Cardiac muscle cell (in vitro differentiated cells and primary cell): ENCODE results near the gene MAFB. TPM values are rescaled to one million over a fixed set of nuclear protein-coding genes. Genes with fewer than 3 reads are reported as not detected.

Experiments used
- DNase-seq, 2 donors: peaks; one replicate each; pipeline versions ENCODE4 v3.0.0 to v3.0.0-alpha.2; 2010 to 2017; ENCODE audit warnings: low read depth in 1 of 2, low spot score in 1 of 2
- H3K27ac ChIP-seq: fragments of 200-600 bp; sonication (generic); 2 replicates; pipeline ENCODE4 v1.5.1; 2016
- H3K27me3 ChIP-seq: fragments of 200-600 bp; sonication (generic); 2 replicates; pipeline ENCODE4 v1.6.0; 2016; ENCODE audit warnings: control low read depth
- H3K36me3 ChIP-seq: fragments of 200-600 bp; sonication (generic); 2 replicates; pipeline ENCODE4 v1.5.1; 2016; ENCODE audit warnings: control low read depth
- H3K4me1 ChIP-seq: fragments of 200-600 bp; sonication (generic); 2 replicates; pipeline ENCODE4 v1.8.1; 2017; ENCODE audit warnings: low read depth, mild to moderate bottlenecking, mixed run types
- H3K4me3 ChIP-seq: fragments of 200-600 bp; sonication (generic); 2 replicates; pipeline ENCODE4 v1.5.1; 2016; ENCODE audit warnings: mild to moderate bottlenecking
- H3K9me3 ChIP-seq: fragments of 200-600 bp; sonication (generic); 2 replicates; pipeline ENCODE4 v1.5.1; 2017; ENCODE audit warnings: low read depth, mild to moderate bottlenecking, control low read depth
- polyA plus RNA-seq: library from polyadenylated mRNA; unstranded; fragments of >200 nt; fragmentation: Nextera tagmentation; extraction: Ambion mirVana; gene quantifications from 2 replicates; pipeline ENCODE4 v1.2.1, GENCODE V29; 2016
- total RNA-seq: library from RNA; depleted of rRNA; stranded (reverse); fragments of >200 nt; gene quantifications from 2 replicates; pipeline ENCODE4 v1.2.3, GENCODE V29; 2016
- TF ChIP-seq, protein P1 (sequence below): IDR thresholded peaks from 2 replicates; pipeline ENCODE4 v1.5.1; 2012; ENCODE audit warnings: low read depth, mild to moderate bottlenecking, low read length

MAFB gene
- total and polyA plus RNA-seq, 2 experiments from 2014 or later: 0.84 to 3.2 TPM

GRCh38 chr20:40680161-40680959, 8.7 kb downstream of the MAFB start:
- H3K9me3 ChIP-seq: no peaks in the 10 kb centered on the region
- H3K36me3 ChIP-seq: no peaks in the 10 kb centered on the region
- H3K27ac ChIP-seq: no peak overlapping the region
- peaks cover 100% of the 10 kb centered on the region for H3K27me3 ChIP-seq
- no peak for DNase-seq
- H3K4me3 ChIP-seq: no peak overlapping the region
- TF ChIP-seq, protein P1, sequence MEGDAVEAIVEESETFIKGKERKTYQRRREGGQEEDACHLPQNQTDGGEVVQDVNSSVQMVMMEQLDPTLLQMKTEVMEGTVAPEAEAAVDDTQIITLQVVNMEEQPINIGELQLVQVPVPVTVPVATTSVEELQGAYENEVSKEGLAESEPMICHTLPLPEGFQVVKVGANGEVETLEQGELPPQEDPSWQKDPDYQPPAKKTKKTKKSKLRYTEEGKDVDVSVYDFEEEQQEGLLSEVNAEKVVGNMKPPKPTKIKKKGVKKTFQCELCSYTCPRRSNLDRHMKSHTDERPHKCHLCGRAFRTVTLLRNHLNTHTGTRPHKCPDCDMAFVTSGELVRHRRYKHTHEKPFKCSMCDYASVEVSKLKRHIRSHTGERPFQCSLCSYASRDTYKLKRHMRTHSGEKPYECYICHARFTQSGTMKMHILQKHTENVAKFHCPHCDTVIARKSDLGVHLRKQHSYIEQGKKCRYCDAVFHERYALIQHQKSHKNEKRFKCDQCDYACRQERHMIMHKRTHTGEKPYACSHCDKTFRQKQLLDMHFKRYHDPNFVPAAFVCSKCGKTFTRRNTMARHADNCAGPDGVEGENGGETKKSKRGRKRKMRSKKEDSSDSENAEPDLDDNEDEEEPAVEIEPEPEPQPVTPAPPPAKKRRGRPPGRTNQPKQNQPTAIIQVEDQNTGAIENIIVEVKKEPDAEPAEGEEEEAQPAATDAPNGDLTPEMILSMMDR: no peak
- H3K4me1 ChIP-seq: peaks cover 5% of the 10 kb centered on the region

GRCh38 chr20:40679184-40679583, 9.9 kb downstream of the MAFB start:
- Histone ChIP-seq H3K4me1 (peaks cover 5% of the 10 kb centered on the region), H3K36me3 (no peaks in the 10 kb centered on the region), H3K9me3 (no peaks in the 10 kb centered on the region), H3K27ac (no peak overlapping the region), H3K4me3 (no peak overlapping the region), H3K27me3 (peaks cover 95% of the 10 kb centered on the region)
- DNase-seq: no peak
- TF ChIP-seq, protein P1: no peak

- Histone ChIP-seq H3K4me1 (peaks cover 4% of the 10 kb centered on the region), H3K27me3 (peaks cover 93% of the 10 kb centered on the region), H3K36me3 (no peaks in the 10 kb centered on the region), H3K27ac (no peak overlapping the region), H3K9me3 (no peaks in the 10 kb centered on the region), H3K4me3 (no peak overlapping the region)
- TF ChIP-seq, protein P1: no peak
- no peak for DNase-seq
Observed at GRCh38 chr20:40678286-40678875, 10.7 kb downstream of the MAFB start.

GRCh38 chr20:40677343-40677924, 11.6 kb downstream of the MAFB start:
- DNase-seq: no peak
- H3K4me1 ChIP-seq: no peaks in the 10 kb centered on the region
- TF ChIP-seq, protein P1: no peak
- H3K36me3 ChIP-seq: no peaks in the 10 kb centered on the region
- H3K4me3 ChIP-seq: no peak overlapping the region
- H3K27ac ChIP-seq: no peak overlapping the region
- no peaks in the 10 kb centered on the region for H3K9me3 ChIP-seq
- peaks cover 85% of the 10 kb centered on the region for H3K27me3 ChIP-seq

GRCh38 chr20:40676491-40677269, 12.4 kb downstream of the MAFB start:
- Histone ChIP-seq H3K27me3 (peaks cover 78% of the 10 kb centered on the region), H3K9me3 (no peaks in the 10 kb centered on the region), H3K4me3 (no peak overlapping the region), H3K4me1 (no peaks in the 10 kb centered on the region), H3K36me3 (no peaks in the 10 kb centered on the region), H3K27ac (no peak overlapping the region)
- no peak for DNase-seq
- TF ChIP-seq, protein P1: no peak
